ENCODE results near the gene HBS1L.

Gene HBS1L

DNA sequence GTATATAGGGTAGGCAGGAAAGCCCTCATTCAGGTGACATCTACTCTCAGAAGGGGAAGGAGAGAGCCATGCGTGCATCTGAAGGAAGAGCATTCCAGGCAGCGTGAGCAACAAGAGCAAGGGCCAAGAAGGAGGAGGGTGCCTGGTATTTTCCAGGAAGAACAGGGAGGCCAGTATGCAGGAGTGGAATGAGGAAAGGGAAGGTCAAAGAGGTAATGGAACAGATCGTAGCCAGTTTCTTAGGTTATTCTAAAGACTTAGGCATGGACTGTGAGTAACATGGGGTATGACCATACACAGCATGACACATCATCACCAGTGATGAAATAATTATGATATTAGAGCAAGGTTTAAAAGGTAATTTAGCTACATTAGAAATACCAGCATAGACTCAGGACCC, 128.8 kb downstream of the HBS1L start:
- intact Hi-C loops (cut with DNase I; ENCODE audit: low total_unique reads): no loop called here
- Histone ChIP-seq H3K27me3 (no peaks in the 10 kb centered on the region), H3K4me1 (no peaks in the 10 kb centered on the region), H3K36me3 (no peaks in the 10 kb centered on the region), H3K9me3 (no peaks in the 10 kb centered on the region), H3K27ac (no peak overlapping the region), H3K4me3 (no peak overlapping the region)
- no peak for DNase-seq
- no peak for TF ChIP-seq CTCF (IDR thresholded peaks at IDR 0.05)

DNA sequence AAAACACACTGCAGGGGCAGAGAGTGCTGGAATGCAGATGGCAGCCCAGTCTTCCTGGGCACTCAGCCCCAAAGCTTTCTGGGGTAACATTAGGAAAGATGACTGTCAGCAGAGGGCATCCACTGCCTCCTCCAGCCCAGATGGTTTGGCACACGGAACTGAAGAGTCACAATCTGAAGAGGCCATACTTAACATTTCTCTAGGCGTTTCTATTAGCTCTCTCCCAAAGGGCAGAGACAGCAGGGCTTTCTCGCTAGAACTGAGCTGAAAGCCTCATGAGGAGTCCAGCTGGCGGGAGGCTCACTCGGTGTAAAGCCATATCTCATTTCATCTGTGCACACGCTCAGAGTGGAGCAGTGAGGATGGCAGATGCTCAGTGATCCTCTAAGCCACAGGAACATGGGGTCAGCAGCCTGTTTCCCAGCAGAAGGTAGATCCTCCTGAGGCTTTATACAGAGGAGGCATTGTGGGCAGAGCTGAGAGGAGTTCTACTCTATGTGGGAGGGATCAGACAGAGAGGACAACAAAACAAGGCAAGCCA, 132.8 kb downstream of the HBS1L start:
- no peak for TF ChIP-seq CTCF (IDR thresholded peaks at IDR 0.05)
- no peak overlapping the region for H3K27ac ChIP-seq
- intact Hi-C loops (cut with DNase I; ENCODE audit: low total_unique reads): no loop called here
- H3K36me3 ChIP-seq: peaks cover 0 to 6% (median 0%) of the 10 kb centered on the region in 3 donors
- H3K4me1 ChIP-seq: no peaks in the 10 kb centered on the region
- H3K4me3 ChIP-seq: no peak overlapping the region
- H3K27me3 ChIP-seq: no peaks in the 10 kb centered on the region
- DNase-seq: no peak
- H3K9me3 ChIP-seq: no peaks in the 10 kb centered on the region

DNA sequence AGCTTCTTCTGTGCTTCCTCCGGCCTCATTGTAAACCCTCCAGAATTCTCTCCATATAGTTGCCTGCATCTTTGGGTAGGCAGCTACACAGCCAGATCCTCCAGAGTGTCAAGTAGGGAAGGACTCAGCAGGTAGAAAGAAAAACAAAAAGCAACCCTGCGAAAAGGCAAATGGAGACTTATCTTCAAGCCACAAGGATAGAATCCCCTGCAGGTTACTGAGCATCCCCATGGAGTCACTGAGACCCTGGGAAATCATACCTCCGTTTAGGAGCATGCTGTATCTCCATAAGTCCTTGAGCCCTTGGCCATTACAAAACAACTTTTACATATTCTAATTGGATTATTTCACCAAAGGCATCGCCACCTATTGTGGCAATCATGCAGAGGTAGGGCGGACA, 133.3 kb downstream of the HBS1L start:
- no peak for TF ChIP-seq CTCF (IDR thresholded peaks at IDR 0.05)
- no peaks in the 10 kb centered on the region for H3K4me1 ChIP-seq
- intact Hi-C loops (cut with DNase I; ENCODE audit: low total_unique reads): no loop called here
- H3K27ac ChIP-seq: no peak overlapping the region
- no peak for DNase-seq
- no peaks in the 10 kb centered on the region for H3K27me3 ChIP-seq
- H3K9me3 ChIP-seq: no peaks in the 10 kb centered on the region
- H3K4me3 ChIP-seq: no peak overlapping the region
- peaks cover 0 to 6% (median 0%) of the 10 kb centered on the region in 3 donors for H3K36me3 ChIP-seq

GRCh38 chr6:134920422-134920821, 134.2 kb downstream of the HBS1L start:
- Histone ChIP-seq H3K4me1 (no peaks in the 10 kb centered on the region), H3K9me3 (no peaks in the 10 kb centered on the region), H3K27me3 (no peaks in the 10 kb centered on the region), H3K36me3 (peaks cover 0 to 6% (median 0%) of the 10 kb centered on the region in 3 donors), H3K4me3 (no peak overlapping the region), H3K27ac (no peak overlapping the region)
- no peak for DNase-seq
- TF ChIP-seq CTCF (IDR thresholded peaks at IDR 0.05): no peak
- intact Hi-C loops (cut with DNase I; ENCODE audit: low total_unique reads): no loop called here

DNA sequence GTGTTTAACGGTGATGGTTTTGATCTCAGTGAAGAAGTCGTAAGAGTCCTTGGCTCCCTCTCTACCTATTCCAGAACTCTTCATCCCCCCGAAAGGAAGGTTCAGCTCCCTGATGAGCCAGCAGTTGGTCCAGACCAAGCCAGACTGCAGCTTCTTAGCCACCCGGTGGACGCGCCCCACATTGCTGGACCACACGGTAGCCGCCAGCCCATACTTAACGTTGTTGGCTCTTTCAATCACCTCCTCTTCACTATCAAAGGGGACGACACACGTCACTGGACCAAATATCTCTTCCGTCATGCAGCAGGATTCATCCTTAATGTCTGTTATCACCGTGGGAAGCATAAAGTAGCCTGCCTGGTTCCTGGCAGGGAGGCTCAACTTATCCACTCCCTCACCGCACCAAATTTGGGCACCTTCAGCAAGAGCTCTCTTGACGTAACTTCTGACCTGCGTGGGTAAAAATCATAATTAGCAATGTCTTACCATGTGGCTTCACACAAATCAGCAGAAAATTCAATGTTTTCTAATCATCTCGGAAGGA, 136.1 kb downstream of the HBS1L start:
- no peak for TF ChIP-seq CTCF (IDR thresholded peaks at IDR 0.05)
- Histone ChIP-seq H3K4me1 (no peaks in the 10 kb centered on the region), H3K36me3 (peaks cover 0 to 6% (median 0%) of the 10 kb centered on the region in 3 donors), H3K9me3 (no peaks in the 10 kb centered on the region), H3K27ac (no peak overlapping the region), H3K4me3 (no peak overlapping the region), H3K27me3 (no peaks in the 10 kb centered on the region)
- intact Hi-C loops (cut with DNase I; ENCODE audit: low total_unique reads): no loop called here
- DNase-seq: no peak

GRCh38 chr6:134911547-134911946, 143.1 kb downstream of the HBS1L start:
- H3K4me3 ChIP-seq: no peak overlapping the region
- peaks cover 0 to 15% (median 8%) of the 10 kb centered on the region in 4 donors for H3K4me1 ChIP-seq
- no peak for DNase-seq
- H3K9me3 ChIP-seq: no peaks in the 10 kb centered on the region
- no peaks in the 10 kb centered on the region for H3K36me3 ChIP-seq
- TF ChIP-seq CTCF (IDR thresholded peaks at IDR 0.05): no peak
- H3K27me3 ChIP-seq: no peaks in the 10 kb centered on the region
- H3K27ac ChIP-seq: no peak overlapping the region
- intact Hi-C loops (cut with DNase I; ENCODE audit: low total_unique reads): no loop called here
